ENCODE measurements around the gene NEK8. TPM values are rescaled to one million over a fixed set of nuclear protein-coding genes. Genes with fewer than 3 reads are reported as not detected.

The NEK8 gene
- total and polyA plus RNA-seq, 7 donors = 0.16 to 6.3 (median 1.6) TPM

GRCh38 chr17:28741358-28742349 is 13.1 kb downstream of the NEK8 start:
- no peaks in the 10 kb centered on the region for H3K36me3 ChIP-seq
- no peak for TF ChIP-seq EP300 (IDR thresholded peaks at IDR 0.05)
- no peak for TF ChIP-seq POLR2A (IDR thresholded peaks at IDR 0.05)
- no peak overlapping the region for H3K27ac ChIP-seq
- H3K9me3 ChIP-seq = no peaks in the 10 kb centered on the region
- peaks cover 0 to 40% (median 36%) of the 10 kb centered on the region in 4 donors for H3K4me1 ChIP-seq
- no peak overlapping the region for H3K4me3 ChIP-seq
- 54 to 58% methylated on average over 19 of the region's 19 CpGs for WGBS, 2 donors
- no peaks in the 10 kb centered on the region for H3K27me3 ChIP-seq
- DNase-seq = no peak
- intact Hi-C loops (cut with DNase I) = no loop called here

- no peaks in the 10 kb centered on the region for H3K27me3 ChIP-seq
- TF ChIP-seq POLR2AphosphoS5 (IDR thresholded peaks at IDR 0.05) = peak in 1 of 4 donors; percentile 8
- TF ChIP-seq POLR2A (IDR thresholded peaks at IDR 0.05) = peak in 1 of 2 donors; percentile 20
- no peak for TF ChIP-seq CTCF (IDR thresholded peaks at IDR 0.05)
- TF ChIP-seq EP300 (IDR thresholded peaks at IDR 0.05) = no peak
- peaks cover 0 to 8% (median 2%) of the 10 kb centered on the region in 4 donors for H3K36me3 ChIP-seq
- WGBS, 2 donors = 1 to 2% methylated on average over 70 of the region's 70 CpGs
- intact Hi-C loops (cut with DNase I) = loop anchor here (1.0 kb wide), 1 partner anchor 14 kb away; no protein-coding TSS in a partner anchor
- DNase-seq = peak; percentile 86
- peak within 1 kb of the TSS; percentile 64 to 78 (median 72) for H3K4me3 ChIP-seq
- H3K4me1 ChIP-seq = peaks cover 0 to 42% (median 41%) of the 10 kb centered on the region in 4 donors
- peak within 1 kb of the TSS; percentile 84 to 91 (median 89) for H3K27ac ChIP-seq
- no peaks in the 10 kb centered on the region for H3K9me3 ChIP-seq
These were observed 14.9 kb downstream of the NEK8 start, which contains the start of gene TRAF4 for GRCh38 chr17:28743243-28744103. TSS of gene TRAF4 (plus strand) at chr17:28744011. CDS start at chr17:28744113, 102 bp downstream.

- H3K9me3 ChIP-seq = no peaks in the 10 kb centered on the region
- peaks cover 0 to 42% (median 41%) of the 10 kb centered on the region in 4 donors for H3K4me1 ChIP-seq
- TF ChIP-seq POLR2AphosphoS5 (IDR thresholded peaks at IDR 0.05) = peak in 2 of 4 donors; percentile 60 to 62
- TF ChIP-seq POLR2A (IDR thresholded peaks at IDR 0.05) = no peak
- no peak for TF ChIP-seq EP300 (IDR thresholded peaks at IDR 0.05)
- no peak for TF ChIP-seq CTCF (IDR thresholded peaks at IDR 0.05)
- H3K4me3 ChIP-seq = peak overlapping the region; percentile 64 to 78 (median 72)
- intact Hi-C loops (cut with DNase I) = no loop called here
- peak; percentile 74 for DNase-seq
- no peaks in the 10 kb centered on the region for H3K27me3 ChIP-seq
- 0 to 1% methylated on average over 61 of the region's 61 CpGs for WGBS, 2 donors
- H3K36me3 ChIP-seq = peaks cover 0 to 9% (median 4%) of the 10 kb centered on the region in 4 donors
- peak overlapping the region; percentile 84 to 91 (median 89) for H3K27ac ChIP-seq
These were observed 15.8 kb downstream of the NEK8 start for GRCh38 chr17:28744104-28744971.

- Histone ChIP-seq H3K4me3 (peak overlapping the region; percentile 64 to 78 (median 72)), H3K9me3 (no peaks in the 10 kb centered on the region), H3K27me3 (no peaks in the 10 kb centered on the region), H3K36me3 (peaks cover 0 to 9% (median 4%) of the 10 kb centered on the region in 4 donors), H3K27ac (peak overlapping the region; percentile 84 to 91 (median 89)), H3K4me1 (peaks cover 0 to 47% (median 44%) of the 10 kb centered on the region in 4 donors)
- TF ChIP-seq POLR2A (IDR thresholded peaks at IDR 0.05) (no peak), EP300 (IDR thresholded peaks at IDR 0.05) (no peak), CTCF (IDR thresholded peaks at IDR 0.05) (no peak), POLR2AphosphoS5 (IDR thresholded peaks at IDR 0.05) (no peak)
- DNase-seq = peak; percentile 83
- intact Hi-C loops (cut with DNase I) = no loop called here
- 1 to 3% methylated on average over 31 of the region's 31 CpGs for whole genome bisulfite sequencing, 2 donors
These were observed 16.6 kb downstream of the NEK8 start for GRCh38 chr17:28744972-28745785.
